ENCODE results near the gene WASHC3.
"Not testable (repeated sequence)": the region's sequence is repeated elsewhere in the genome, so short reads cannot be mapped to it uniquely, and the experiment has no call there.

The WASHC3 gene, protein sequence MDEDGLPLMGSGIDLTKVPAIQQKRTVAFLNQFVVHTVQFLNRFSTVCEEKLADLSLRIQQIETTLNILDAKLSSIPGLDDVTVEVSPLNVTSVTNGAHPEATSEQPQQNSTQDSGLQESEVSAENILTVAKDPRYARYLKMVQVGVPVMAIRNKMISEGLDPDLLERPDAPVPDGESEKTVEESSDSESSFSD

DNA sequence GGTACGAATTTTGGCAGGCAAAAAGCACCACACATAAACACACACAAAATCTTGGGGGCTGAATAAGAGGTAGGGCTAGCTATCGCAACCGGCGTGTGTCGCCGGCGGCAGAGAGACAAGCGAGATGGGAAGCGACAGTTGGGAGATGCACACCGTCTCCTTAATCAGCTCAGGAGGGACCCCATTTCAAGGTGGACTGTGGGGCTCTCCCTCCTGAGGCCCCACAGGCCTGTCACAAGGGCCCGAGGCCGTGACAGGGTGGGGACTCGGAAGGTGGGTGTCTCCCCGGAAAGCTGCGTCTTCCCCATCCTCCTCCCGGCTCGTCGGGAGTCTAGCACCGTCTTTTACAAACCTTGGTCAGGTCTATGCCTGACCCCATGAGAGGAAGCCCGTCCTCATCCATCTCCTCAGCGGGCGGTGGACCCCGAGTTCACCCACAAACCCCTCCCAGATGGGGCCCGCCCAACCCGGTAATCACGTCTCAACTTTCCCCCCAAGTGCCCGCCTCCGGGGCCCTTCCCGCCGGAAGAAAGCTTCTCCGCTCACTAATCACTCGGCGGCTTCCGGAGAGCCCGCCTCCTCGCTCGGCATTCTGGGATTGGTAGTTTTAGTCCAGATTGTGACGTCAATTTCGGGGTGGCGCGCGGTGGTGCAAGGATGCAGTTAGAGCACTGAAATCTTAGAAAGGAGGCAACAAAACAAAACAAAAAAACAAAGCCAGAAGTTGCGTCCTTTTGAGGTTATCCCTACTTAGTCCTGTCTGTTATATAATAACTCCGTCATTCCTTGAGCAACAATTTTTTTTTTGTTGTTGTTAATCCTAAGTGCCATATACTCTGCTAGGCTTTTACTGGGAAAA lies at the start of gene WASHC3:
TSS of gene WASHC3 (minus strand) at position 432 of the 859 bp plus-strand sequence. CDS start at position 403, 29 bp downstream.
- H3K9me3 Mint-ChIP-seq = peaks cover under 1% of the 10 kb centered on the region
- peaks cover 30% of the 10 kb centered on the region for H3K36me3 Mint-ChIP-seq (ENCODE audit: low read depth)
- peak within 1 kb of the TSS; percentile 99 for H3K27ac Mint-ChIP-seq
- DNase-seq (ENCODE audit: low spot score) = peak; percentile 95
- no peaks in the 10 kb centered on the region for H3K27me3 Mint-ChIP-seq (ENCODE audit: low read depth)
- H3K4me1 Mint-ChIP-seq (ENCODE audit: low read depth) = peaks cover 42% of the 10 kb centered on the region
- H3K4me3 Mint-ChIP-seq = peak within 1 kb of the TSS; percentile 91

DNA sequence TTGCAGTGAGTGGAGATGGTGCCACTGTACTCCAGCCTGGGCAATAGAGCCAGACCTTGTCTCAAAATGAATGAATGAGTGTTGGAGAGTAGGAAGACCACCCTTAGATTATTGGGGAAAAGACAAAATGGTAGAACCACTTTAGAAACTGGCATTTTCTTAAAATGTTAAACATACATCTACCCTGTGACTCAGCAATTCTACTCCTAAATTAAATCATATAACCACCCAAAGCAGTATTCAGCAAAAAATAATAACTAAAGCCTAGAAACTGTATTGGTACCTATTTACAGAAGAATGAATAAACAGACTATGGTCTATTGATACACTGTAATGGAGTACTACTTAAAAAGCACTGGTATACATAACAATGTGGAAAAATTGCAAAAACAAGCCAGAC lies 49.0 kb upstream of the WASHC3 start:
- Mint-ChIP-seq H3K4me1 (ENCODE audit: low read depth) (peaks cover 8% of the 10 kb centered on the region), H3K36me3 (ENCODE audit: low read depth) (peaks cover 63% of the 10 kb centered on the region), H3K27me3 (ENCODE audit: low read depth) (no peaks in the 10 kb centered on the region), H3K4me3 (no peak overlapping the region), H3K27ac (no peak overlapping the region), H3K9me3 (peaks cover 25% of the 10 kb centered on the region)
- DNase-seq (ENCODE audit: low spot score) = no peak

DNA sequence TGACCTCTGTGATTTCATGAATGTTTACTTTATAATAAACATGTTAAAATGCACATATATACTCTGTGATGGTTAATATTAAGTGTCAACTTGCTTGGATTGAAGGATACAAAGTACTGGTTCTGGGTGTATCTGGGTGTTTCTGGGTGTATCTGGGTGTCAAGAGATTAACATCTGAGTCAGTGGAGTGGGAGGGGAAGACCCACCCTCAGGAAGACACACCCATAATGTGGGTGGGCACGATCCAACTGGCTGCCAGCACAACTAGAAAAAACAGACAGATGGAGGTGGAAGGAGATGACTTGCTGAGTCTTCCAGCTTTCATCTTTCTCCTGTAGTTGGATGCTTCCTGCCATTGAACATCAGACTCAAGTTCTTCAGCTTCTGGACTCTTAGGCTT lies 46.2 kb upstream of the WASHC3 start:
- H3K4me1 Mint-ChIP-seq (ENCODE audit: low read depth) = peaks cover 8% of the 10 kb centered on the region
- no peak for DNase-seq (ENCODE audit: low spot score)
- H3K27me3 Mint-ChIP-seq (ENCODE audit: low read depth) = no peaks in the 10 kb centered on the region
- H3K4me3 Mint-ChIP-seq = peak overlapping the region; percentile 18
- H3K36me3 Mint-ChIP-seq (ENCODE audit: low read depth) = peaks cover 84% of the 10 kb centered on the region
- no peak overlapping the region for H3K27ac Mint-ChIP-seq
- peaks cover 47% of the 10 kb centered on the region for H3K9me3 Mint-ChIP-seq

DNA sequence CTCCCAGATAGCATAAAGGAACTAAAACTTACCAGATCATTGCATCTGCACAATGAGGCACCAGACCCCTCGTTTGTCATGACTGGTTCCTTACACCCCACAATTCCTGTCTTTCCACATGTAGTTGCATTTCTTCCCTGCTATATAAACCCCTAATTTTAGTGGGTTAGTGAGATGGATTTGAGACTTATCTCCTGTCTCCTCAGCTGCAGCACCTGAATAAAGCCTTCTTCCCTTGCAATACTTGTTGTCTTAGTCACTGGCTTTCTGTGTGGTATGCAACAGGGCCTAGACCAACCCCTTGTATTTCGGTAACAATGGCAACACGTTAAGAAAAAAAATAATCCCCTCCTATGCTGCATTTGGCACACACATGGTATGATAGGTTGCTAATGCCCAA lies 45.1 kb upstream of the WASHC3 start:
- no peak for DNase-seq (ENCODE audit: low spot score)
- Mint-ChIP-seq H3K4me1 (ENCODE audit: low read depth) (peaks cover 10% of the 10 kb centered on the region), H3K4me3 (no peak overlapping the region), H3K27ac (no peak overlapping the region), H3K9me3 (peaks cover 47% of the 10 kb centered on the region), H3K27me3 (ENCODE audit: low read depth) (no peaks in the 10 kb centered on the region), H3K36me3 (ENCODE audit: low read depth) (peaks cover 92% of the 10 kb centered on the region)

DNA sequence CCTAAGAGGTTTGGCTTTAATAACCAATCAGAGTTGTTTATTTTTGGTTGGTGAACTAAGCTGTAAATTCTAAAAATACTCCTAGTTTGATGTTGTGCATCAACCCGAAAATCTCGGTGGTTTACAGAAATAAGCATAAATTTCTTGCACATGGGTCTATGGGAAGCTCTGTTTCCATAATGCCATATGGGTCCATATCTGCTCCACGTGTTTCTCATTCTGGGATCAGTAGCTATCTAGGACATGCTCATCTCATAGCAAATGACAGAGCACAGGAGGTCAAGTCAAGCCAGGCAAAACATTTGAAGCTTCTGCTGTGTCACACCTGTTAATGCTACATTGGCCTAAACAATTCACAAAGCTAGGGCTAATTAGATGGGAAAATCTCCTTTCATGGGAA lies 35.1 kb upstream of the WASHC3 start:
- no peak for DNase-seq (ENCODE audit: low spot score)
- Mint-ChIP-seq H3K4me1 (ENCODE audit: low read depth) (peaks cover 6% of the 10 kb centered on the region), H3K36me3 (ENCODE audit: low read depth) (peaks cover 26% of the 10 kb centered on the region), H3K9me3 (no peaks in the 10 kb centered on the region), H3K4me3 (no peak overlapping the region), H3K27ac (no peak overlapping the region), H3K27me3 (ENCODE audit: low read depth) (no peaks in the 10 kb centered on the region)

DNA sequence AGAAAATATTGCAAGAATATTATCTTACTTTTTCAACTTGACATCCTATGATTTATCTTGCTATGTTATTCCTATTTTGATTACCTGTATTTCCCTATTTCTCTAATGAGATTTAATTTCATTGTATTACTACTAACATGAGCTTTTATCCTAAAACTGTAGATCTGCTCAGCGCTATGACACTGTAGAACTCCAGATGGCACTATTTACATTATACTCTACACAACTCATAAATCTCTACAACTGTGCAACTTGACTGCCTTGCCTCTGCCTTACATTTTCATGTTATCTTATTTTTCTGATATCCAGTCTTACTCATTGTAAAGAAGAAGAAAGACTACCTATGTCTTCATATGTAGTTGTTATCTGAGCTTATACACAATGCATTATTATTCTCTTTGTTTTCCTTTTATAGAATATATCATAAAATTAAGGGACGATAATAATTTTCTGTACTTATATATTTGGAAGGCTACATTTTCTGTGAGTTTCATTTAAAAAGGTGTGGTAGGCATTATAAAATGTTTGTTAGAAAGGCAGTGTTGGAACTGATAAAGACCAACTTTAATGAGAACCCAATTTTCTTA lies 34.0 kb upstream of the WASHC3 start:
- Mint-ChIP-seq H3K4me3 (no peak overlapping the region), H3K36me3 (ENCODE audit: low read depth) (peaks cover 26% of the 10 kb centered on the region), H3K27ac (no peak overlapping the region), H3K27me3 (ENCODE audit: low read depth) (no peaks in the 10 kb centered on the region), H3K4me1 (ENCODE audit: low read depth) (peaks cover 6% of the 10 kb centered on the region), H3K9me3 (no peaks in the 10 kb centered on the region)
- no peak for DNase-seq (ENCODE audit: low spot score)

DNA sequence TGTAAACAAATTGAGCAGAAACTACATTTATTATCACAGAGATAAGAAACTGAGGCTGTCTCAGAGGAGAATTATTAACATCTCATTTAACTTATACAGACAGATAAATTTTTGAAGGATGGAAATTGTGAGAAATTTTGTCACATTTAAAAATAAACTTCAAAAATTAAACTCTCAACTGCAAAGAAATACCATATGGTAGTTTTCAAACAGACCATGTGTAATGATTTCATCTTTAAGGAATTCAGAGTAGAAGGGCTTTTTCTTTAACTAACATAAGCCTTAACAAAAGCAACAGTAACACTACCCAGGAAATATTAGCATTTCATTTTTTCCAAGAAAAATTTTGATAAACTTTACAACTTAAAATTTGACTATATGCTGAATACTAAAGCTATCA lies 31.5 kb upstream of the WASHC3 start:
- Mint-ChIP-seq H3K27me3 (ENCODE audit: low read depth) (no peaks in the 10 kb centered on the region), H3K4me3 (no peak overlapping the region), H3K36me3 (ENCODE audit: low read depth) (peaks cover 30% of the 10 kb centered on the region), H3K27ac (no peak overlapping the region), H3K4me1 (ENCODE audit: low read depth) (peaks cover 6% of the 10 kb centered on the region), H3K9me3 (no peaks in the 10 kb centered on the region)
- no peak for DNase-seq (ENCODE audit: low spot score)

DNA sequence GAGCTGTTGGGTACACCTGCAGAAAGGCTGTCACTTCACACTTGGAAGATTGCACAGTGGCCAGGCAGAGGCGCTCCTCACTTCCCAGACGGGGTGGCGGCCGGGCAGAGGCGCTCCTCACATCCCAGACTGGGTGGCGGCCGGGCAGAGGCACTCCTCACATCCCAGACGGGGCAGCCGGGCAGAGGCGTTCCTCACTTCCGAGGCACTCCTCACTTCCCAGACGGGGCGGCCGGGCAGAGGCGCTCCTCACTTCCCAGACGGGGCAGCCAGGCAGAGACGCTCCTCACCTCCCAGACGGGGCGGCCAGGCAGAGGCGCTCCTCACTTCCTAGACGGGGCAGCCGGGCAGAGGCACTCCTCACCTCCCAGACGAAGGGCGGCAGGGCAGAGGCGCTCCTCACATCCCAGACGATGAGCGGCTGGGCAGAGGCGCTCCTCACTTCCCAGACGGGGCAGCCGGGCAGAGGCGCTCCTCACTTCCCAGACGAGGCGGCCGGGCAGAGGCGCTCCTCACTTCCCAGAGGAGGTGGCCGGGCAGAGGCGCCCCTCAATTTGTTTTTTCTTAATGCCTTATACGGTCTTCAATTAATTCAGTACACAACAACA lies 27.5 kb upstream of the WASHC3 start:
- not testable (repeated sequence) for H3K9me3 Mint-ChIP-seq; H3K4me3 Mint-ChIP-seq; DNase-seq (ENCODE audit: low spot score); H3K27me3 Mint-ChIP-seq (ENCODE audit: low read depth); H3K27ac Mint-ChIP-seq; H3K4me1 Mint-ChIP-seq (ENCODE audit: low read depth)
- H3K36me3 Mint-ChIP-seq (ENCODE audit: low read depth) = peaks cover 30% of the 10 kb centered on the region

DNA sequence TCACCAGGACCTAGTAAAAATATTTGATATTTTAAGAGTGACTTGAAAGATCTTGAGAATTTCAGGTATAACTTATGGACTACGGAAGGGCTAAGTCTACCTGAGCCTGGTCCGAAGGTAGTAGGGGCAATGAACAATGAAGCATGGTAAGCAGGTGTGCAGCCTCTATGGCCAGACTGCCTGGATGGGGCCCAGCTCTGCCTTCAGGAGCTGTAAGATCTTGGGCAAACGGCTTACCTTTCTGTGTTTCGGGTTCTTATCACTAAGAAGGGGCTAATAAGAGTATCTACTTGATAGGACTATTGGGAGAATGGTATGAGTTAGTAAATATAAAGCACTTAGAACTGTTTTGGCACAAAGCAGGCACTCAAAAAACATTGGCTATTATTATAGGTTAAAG lies 19.1 kb upstream of the WASHC3 start:
- no peaks in the 10 kb centered on the region for H3K9me3 Mint-ChIP-seq
- no peak overlapping the region for H3K4me3 Mint-ChIP-seq
- H3K36me3 Mint-ChIP-seq (ENCODE audit: low read depth) = peaks cover 51% of the 10 kb centered on the region
- no peaks in the 10 kb centered on the region for H3K27me3 Mint-ChIP-seq (ENCODE audit: low read depth)
- no peak for DNase-seq (ENCODE audit: low spot score)
- no peak overlapping the region for H3K27ac Mint-ChIP-seq
- H3K4me1 Mint-ChIP-seq (ENCODE audit: low read depth) = no peaks in the 10 kb centered on the region

DNA sequence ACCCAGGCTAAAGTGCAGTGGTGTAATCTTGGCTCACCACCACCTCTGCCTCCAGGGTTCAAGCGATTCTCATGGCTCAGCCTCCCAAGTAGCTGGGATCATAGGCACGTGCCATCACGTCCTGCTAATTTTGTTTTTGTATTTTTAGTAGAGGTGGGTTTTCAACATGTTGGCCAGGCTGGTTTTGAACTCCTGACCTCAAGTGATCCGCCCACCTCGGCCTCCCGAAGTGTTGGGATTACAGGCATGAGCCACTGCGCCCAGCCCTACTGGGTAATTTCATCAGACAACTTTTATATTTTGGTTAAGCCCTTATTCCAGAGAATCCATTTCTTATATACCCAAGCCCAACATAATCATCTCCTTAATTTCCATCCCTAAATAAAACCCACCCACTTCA lies 10.3 kb upstream of the WASHC3 start:
- DNase-seq (ENCODE audit: low spot score); H3K4me3 Mint-ChIP-seq; H3K27me3 Mint-ChIP-seq (ENCODE audit: low read depth); H3K9me3 Mint-ChIP-seq; H3K4me1 Mint-ChIP-seq (ENCODE audit: low read depth); H3K27ac Mint-ChIP-seq: not testable (repeated sequence)
- H3K36me3 Mint-ChIP-seq (ENCODE audit: low read depth) = peaks cover 22% of the 10 kb centered on the region

DNA sequence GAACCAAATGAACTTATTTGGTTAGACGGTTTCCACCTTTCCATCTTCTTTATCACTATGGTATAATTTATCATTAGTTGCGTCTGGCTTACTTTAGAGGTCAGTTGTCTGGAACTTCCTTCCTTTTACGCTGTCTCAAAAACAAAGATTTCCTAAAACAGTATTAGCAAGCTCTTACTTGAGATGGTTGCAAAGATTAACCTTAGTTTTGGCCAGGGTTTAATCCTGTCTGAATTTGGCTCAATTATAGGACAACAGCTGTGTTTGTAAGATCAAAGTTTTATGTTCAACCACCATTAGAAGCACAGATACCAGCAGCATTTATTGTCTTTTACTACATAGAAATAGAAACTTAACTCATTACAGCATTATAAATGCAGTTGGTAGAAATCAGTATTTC lies 7.9 kb upstream of the WASHC3 start:
- Mint-ChIP-seq H3K27me3 (ENCODE audit: low read depth) (no peaks in the 10 kb centered on the region), H3K4me3 (no peak overlapping the region), H3K4me1 (ENCODE audit: low read depth) (peaks cover 2% of the 10 kb centered on the region), H3K36me3 (ENCODE audit: low read depth) (peaks cover 3% of the 10 kb centered on the region), H3K9me3 (no peaks in the 10 kb centered on the region), H3K27ac (no peak overlapping the region)
- DNase-seq (ENCODE audit: low spot score) = no peak

DNA sequence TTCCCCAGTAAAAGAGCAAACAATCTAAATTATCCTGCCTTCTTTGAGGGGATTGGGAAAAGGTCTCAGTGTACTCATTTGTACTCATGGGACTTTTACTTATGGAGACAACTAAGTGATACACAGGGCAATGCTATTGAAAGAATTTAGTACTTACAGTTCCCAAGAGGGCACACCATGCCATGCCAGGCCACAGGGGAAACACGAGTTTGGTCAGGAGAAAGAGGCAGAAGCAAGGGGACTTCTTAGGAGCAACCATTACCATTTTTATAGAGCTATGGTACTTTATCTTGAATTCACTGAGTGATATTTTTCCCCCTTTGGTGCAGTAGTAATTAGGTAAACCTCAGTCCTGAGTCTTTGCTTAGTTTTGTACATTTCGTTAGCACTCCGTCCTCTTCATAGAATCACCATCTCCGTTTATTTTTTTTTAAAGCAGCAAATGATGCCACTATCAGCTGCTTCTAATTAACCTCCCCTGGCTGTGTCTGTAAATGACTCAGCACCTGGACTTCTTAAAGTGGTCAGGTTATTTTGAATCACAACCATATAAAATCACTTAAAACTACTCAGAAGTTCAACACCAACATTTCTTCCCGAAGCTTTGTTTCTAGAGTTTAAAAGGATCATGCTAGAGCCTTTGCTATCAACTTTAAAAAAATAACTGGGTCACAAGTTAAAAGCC lies 5.9 kb upstream of the WASHC3 start:
- Mint-ChIP-seq H3K4me3 (no peak overlapping the region), H3K27me3 (ENCODE audit: low read depth) (no peaks in the 10 kb centered on the region), H3K36me3 (ENCODE audit: low read depth) (peaks cover 2% of the 10 kb centered on the region), H3K4me1 (ENCODE audit: low read depth) (peaks cover 7% of the 10 kb centered on the region), H3K9me3 (no peaks in the 10 kb centered on the region), H3K27ac (no peak overlapping the region)
- no peak for DNase-seq (ENCODE audit: low spot score)

DNA sequence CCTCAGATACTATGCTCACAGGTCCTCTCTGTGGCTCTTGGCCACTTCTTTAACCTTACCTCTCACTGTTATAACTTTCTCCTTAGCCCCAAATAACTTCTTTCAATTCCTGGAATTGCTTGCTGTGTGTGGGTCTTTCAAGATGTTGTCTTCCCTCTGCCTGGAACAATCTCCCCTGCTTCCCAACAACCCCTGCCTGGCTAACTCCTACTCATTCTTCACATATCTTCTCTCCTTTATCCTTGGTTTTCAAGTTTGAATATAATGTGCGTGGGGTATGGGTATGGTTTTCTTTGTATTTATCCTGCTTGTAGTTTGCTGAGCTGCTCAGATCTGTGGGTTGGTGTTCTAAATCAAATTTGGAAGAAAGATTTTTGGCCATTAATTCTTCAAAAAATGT lies 2.7 kb upstream of the WASHC3 start:
- Mint-ChIP-seq H3K27me3 (ENCODE audit: low read depth) (no peaks in the 10 kb centered on the region), H3K36me3 (ENCODE audit: low read depth) (peaks cover 11% of the 10 kb centered on the region), H3K4me3 (no peak overlapping the region), H3K4me1 (ENCODE audit: low read depth) (peaks cover 29% of the 10 kb centered on the region), H3K9me3 (no peaks in the 10 kb centered on the region), H3K27ac (peak overlapping the region; percentile 21)
- DNase-seq (ENCODE audit: low spot score) = no peak

All from T-helper 2 cell treated with Interferon-gamma antibody and Interleukin-4, amounts not matched to agents 5 μg/mL and 100 μg/mL, for 36 hours (primary cell).